GM12878 (cell line): ENCODE data around the gene PON1.

ENCODE experiments used
- BRCA1 ChIP-seq: IDR thresholded peaks from 2 replicates; pipeline ENCODE4 v1.6.1; 2011; ENCODE audit warnings: low read depth, low read length, improper control_type of control experiment
- CEBPB ChIP-seq, 2 experiments: fragments of 150-350 bp in 1 of 2; IDR thresholded peaks; 2 replicates each; pipeline ENCODE4 v1.6.1; 2012 to 2014; ENCODE audit warnings: low read depth in 2 of 2, low read length in 2 of 2, borderline replicate concordance in 1 of 2, inconsistent platforms in 1 of 2
- CHD4 ChIP-seq: fragments of 200-600 bp; sonication (generic); IDR thresholded peaks from 2 replicates; pipeline ENCODE4 v1.6.1; 2016; ENCODE audit warnings: mild to moderate bottlenecking
- EGR1 ChIP-seq, 2 experiments: IDR thresholded peaks; 1 replicate in 1 of 2; 2 replicates in 1 of 2; pipeline ENCODE4 v1.6.1; 2011 to 2012; ENCODE audit warnings: low read depth in 2 of 2, low read length in 2 of 2, borderline replicate concordance in 1 of 2, mild to moderate bottlenecking in 1 of 2, moderate library complexity in 1 of 2
- HCFC1 ChIP-seq: fragments of 150-350 bp; IDR thresholded peaks from 2 replicates; pipeline ENCODE4 v1.6.1; 2014; ENCODE audit warnings: low read length
- IKZF2 ChIP-seq, 2 experiments: fragments of 450-650 bp; IDR thresholded peaks; 2 replicates each; pipeline ENCODE4 v1.6.1; 2017; ENCODE audit warnings: mild to moderate bottlenecking in 2 of 2, moderate library complexity in 2 of 2
- NFIC ChIP-seq: IDR thresholded peaks from 2 replicates; pipeline ENCODE4 v1.6.1; 2012; ENCODE audit warnings: low read depth, mild to moderate bottlenecking, inconsistent platforms, low read length, moderate library complexity
- RCOR1 ChIP-seq: conservative IDR thresholded peaks from 2 replicates; pipeline ENCODE4 v1.6.1; 2012; ENCODE audit warnings: low read depth, low read length, improper control_type of control experiment
- ZBED1 ChIP-seq: IDR thresholded peaks from 2 replicates; pipeline ENCODE4 v1.6.1; 2016; ENCODE audit warnings: borderline replicate concordance
- TF ChIP-seq, protein P1 (sequence below): fragments of 450-650 bp; IDR thresholded peaks from 2 replicates; pipeline ENCODE4 v1.6.1; 2017; ENCODE audit warnings: mild to moderate bottlenecking
- TF ChIP-seq, protein P2 (sequence below): IDR thresholded peaks from 2 replicates; pipeline ENCODE4 v1.6.1; 2012; ENCODE audit warnings: low read depth, low read length, improper control_type of control experiment

GRCh38 chr7:95324431-95324830 lies at the start of gene PON1:
- TF ChIP-seq CHD4 = no peak
- TF ChIP-seq HCFC1 = no peak
- no peak for TF ChIP-seq CEBPB (IDR thresholded peaks at IDR 0.05; ENCODE audit: borderline replicate concordance in 1 of 2, low read depth in 2 of 2, low read length in 2 of 2)
- no peak for TF ChIP-seq NFIC
- no peak for TF ChIP-seq BRCA1
- TF ChIP-seq, protein P1, sequence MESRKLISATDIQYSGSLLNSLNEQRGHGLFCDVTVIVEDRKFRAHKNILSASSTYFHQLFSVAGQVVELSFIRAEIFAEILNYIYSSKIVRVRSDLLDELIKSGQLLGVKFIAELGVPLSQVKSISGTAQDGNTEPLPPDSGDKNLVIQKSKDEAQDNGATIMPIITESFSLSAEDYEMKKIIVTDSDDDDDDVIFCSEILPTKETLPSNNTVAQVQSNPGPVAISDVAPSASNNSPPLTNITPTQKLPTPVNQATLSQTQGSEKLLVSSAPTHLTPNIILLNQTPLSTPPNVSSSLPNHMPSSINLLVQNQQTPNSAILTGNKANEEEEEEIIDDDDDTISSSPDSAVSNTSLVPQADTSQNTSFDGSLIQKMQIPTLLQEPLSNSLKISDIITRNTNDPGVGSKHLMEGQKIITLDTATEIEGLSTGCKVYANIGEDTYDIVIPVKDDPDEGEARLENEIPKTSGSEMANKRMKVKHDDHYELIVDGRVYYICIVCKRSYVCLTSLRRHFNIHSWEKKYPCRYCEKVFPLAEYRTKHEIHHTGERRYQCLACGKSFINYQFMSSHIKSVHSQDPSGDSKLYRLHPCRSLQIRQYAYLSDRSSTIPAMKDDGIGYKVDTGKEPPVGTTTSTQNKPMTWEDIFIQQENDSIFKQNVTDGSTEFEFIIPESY = no peak
- no peak for TF ChIP-seq ZBED1
- no peak for TF ChIP-seq IKZF2 (IDR thresholded peaks at IDR 0.05)
- TF ChIP-seq RCOR1 = no peak
- no peak for TF ChIP-seq EGR1 (IDR thresholded peaks at IDR 0.05; ENCODE audit: borderline replicate concordance in 1 of 2, low read depth in 2 of 2, low read length in 2 of 2)
- TF ChIP-seq, protein P2, sequence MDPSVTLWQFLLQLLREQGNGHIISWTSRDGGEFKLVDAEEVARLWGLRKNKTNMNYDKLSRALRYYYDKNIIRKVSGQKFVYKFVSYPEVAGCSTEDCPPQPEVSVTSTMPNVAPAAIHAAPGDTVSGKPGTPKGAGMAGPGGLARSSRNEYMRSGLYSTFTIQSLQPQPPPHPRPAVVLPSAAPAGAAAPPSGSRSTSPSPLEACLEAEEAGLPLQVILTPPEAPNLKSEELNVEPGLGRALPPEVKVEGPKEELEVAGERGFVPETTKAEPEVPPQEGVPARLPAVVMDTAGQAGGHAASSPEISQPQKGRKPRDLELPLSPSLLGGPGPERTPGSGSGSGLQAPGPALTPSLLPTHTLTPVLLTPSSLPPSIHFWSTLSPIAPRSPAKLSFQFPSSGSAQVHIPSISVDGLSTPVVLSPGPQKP = no peak
